ENCODE measurements around the gene TNS2.

- TF ChIP-seq POLR2A (IDR thresholded peaks at IDR 0.05) (no peak), CTCF (IDR thresholded peaks at IDR 0.05) (no peak)
Measured at GRCh38 chr12:53062977-53063707, 13.3 kb downstream of the TNS2 start.

Data from Peyer's patch (tissue), 4 donors.